HepG2 (cell line): ENCODE results near the gene CHRNB2.

Experiments used
- CREB1 ChIP-seq, 2 experiments: fragments of 450-650 bp in 1 of 2; IDR thresholded peaks; 2 replicates each; pipeline ENCODE4 v1.6.1; 2016 to 2017; ENCODE audit warnings: control low read depth in 1 of 2, mild to moderate bottlenecking in 1 of 2, missing compliant biosample characterization in 1 of 2, missing genetic modification characterization in 1 of 2
- ELF1 ChIP-seq: sonication (generic); formaldehyde crosslinking; IDR thresholded peaks from 2 replicates; pipeline ENCODE4 v1.4.0; 2020; ENCODE audit warnings: missing genetic modification reagents
- EZH2 ChIP-seq: conservative IDR thresholded peaks from 2 replicates; pipeline ENCODE4 v1.6.1; 2012; ENCODE audit warnings: mild to moderate bottlenecking, low read depth, low read length, moderate library complexity
- FOXA3 ChIP-seq: IDR thresholded peaks from 2 replicates; pipeline ENCODE4 v1.6.1; 2016; ENCODE audit warnings: missing genetic modification reagents, missing compliant biosample characterization
- MED1 ChIP-seq: sonication (generic); formaldehyde crosslinking; IDR thresholded peaks from 2 replicates; pipeline ENCODE4 v1.4.0; 2020; ENCODE audit warnings: missing genetic modification reagents
- PHF20 ChIP-seq: sonication (generic); formaldehyde crosslinking; IDR thresholded peaks from 2 replicates; pipeline ENCODE4 v1.5.0; 2020; ENCODE audit warnings: mild to moderate bottlenecking, missing genetic modification reagents
- PHF21A ChIP-seq: sonication (generic); formaldehyde crosslinking; IDR thresholded peaks from 2 replicates; pipeline ENCODE4 v1.5.0; 2020; ENCODE audit warnings: mild to moderate bottlenecking, missing genetic modification reagents
- POLR2A ChIP-seq, 2 experiments: IDR thresholded peaks; 2 replicates each; pipeline ENCODE4 v1.6.1; 2011; ENCODE audit warnings: low read depth in 2 of 2, low read length in 2 of 2, mild to moderate bottlenecking in 1 of 2, moderate library complexity in 1 of 2; ENCODE audit not compliant: insufficient read depth in 1 of 2
- ZNF749 ChIP-seq: sonication (generic); formaldehyde crosslinking; IDR thresholded peaks from 2 replicates; pipeline ENCODE4 v1.8.0; 2022; ENCODE audit warnings: mild to moderate bottlenecking, missing genetic modification reagents, moderate library complexity, borderline replicate concordance
- TF ChIP-seq, protein P1 (sequence below): sonication (generic); formaldehyde crosslinking; IDR thresholded peaks from 2 replicates; pipeline ENCODE4 v1.5.0; 2020; ENCODE audit warnings: mild to moderate bottlenecking, missing genetic modification reagents, moderate library complexity

DNA sequence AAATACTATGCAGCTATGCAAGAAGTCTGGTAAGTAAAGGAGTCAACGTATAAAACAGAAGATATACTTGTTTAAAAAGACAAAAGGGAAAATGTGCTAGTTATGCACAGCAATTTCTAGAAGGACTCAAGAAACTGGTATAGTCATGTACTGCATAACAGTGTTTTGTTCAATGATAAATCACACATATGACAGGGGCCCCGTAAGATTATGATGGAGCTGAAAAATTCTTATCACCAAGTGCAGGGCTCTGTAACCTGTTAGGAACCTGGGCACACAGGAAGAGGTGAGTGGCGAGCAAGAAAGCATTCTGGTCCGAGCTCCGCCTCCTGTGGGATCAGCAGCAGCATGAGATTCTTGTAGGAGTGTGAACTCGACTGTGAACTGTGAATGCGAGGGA, 27.2 kb downstream of the CHRNB2 start:
- TF ChIP-seq CREB1 (IDR thresholded peaks at IDR 0.05) (no peak), CREB1 (CRISPR knock-in tag; IDR thresholded peaks at IDR 0.05) (no peak), FOXA3 (CRISPR knock-in tag) (no peak), ZNF749 (CRISPR knock-in tag) (no peak), PHF21A (no peak), PHF20 (CRISPR knock-in tag) (no peak), EZH2 (no peak), ELF1 (CRISPR knock-in tag) (no peak), MED1 (CRISPR knock-in tag) (no peak), POLR2A (IDR thresholded peaks at IDR 0.05; ENCODE audit: insufficient read depth in 1 of 2, low read depth in 2 of 2, low read length in 2 of 2) (no peak)
- TF ChIP-seq, protein P1, sequence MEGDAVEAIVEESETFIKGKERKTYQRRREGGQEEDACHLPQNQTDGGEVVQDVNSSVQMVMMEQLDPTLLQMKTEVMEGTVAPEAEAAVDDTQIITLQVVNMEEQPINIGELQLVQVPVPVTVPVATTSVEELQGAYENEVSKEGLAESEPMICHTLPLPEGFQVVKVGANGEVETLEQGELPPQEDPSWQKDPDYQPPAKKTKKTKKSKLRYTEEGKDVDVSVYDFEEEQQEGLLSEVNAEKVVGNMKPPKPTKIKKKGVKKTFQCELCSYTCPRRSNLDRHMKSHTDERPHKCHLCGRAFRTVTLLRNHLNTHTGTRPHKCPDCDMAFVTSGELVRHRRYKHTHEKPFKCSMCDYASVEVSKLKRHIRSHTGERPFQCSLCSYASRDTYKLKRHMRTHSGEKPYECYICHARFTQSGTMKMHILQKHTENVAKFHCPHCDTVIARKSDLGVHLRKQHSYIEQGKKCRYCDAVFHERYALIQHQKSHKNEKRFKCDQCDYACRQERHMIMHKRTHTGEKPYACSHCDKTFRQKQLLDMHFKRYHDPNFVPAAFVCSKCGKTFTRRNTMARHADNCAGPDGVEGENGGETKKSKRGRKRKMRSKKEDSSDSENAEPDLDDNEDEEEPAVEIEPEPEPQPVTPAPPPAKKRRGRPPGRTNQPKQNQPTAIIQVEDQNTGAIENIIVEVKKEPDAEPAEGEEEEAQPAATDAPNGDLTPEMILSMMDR (CRISPR knock-in tag) = no peak
